K562 (cell line): ENCODE results near the gene SLC1A5. TPM values are rescaled to one million over a fixed set of nuclear protein-coding genes. Genes with fewer than 3 reads are reported as not detected.

Source experiments
- BRD4 ChIP-seq: fragments of 200-600 bp; sonication (generic); IDR thresholded peaks from 2 replicates; pipeline ENCODE4 v1.6.1; 2017; ENCODE audit warnings: inconsistent platforms
- ESRRA ChIP-seq: fragments of 450-650 bp; IDR thresholded peaks from 2 replicates; pipeline ENCODE4 v1.6.1; 2014; ENCODE audit warnings: low read depth, mild to moderate bottlenecking, moderate library complexity, borderline replicate concordance
- HDAC1 ChIP-seq, 2 experiments: fragments of 450-650 bp; IDR thresholded peaks; 2 replicates each; pipeline ENCODE4 v1.6.1; 2016 to 2017; ENCODE audit warnings: inconsistent platforms in 1 of 2, mild to moderate bottlenecking in 1 of 2, moderate library complexity in 1 of 2
- HINFP ChIP-seq: fragments of 450-650 bp; conservative IDR thresholded peaks from 2 replicates; pipeline ENCODE4 v1.6.1; 2016; ENCODE audit warnings: missing genetic modification characterization, low read depth, mild to moderate bottlenecking, control low read depth, missing compliant biosample characterization
- MGA ChIP-seq: fragments of 450-650 bp; IDR thresholded peaks from 2 replicates; pipeline ENCODE4 v1.6.1; 2016; ENCODE audit warnings: mild to moderate bottlenecking, moderate library complexity
- RUNX1 ChIP-seq: sonication (generic); IDR thresholded peaks from 2 replicates; pipeline ENCODE4 v1.6.1; 2016; ENCODE audit warnings: antibody characterized with exemption, low read depth
- SMC3 ChIP-seq: conservative IDR thresholded peaks from 2 replicates; pipeline ENCODE4 v1.6.1; 2011; ENCODE audit warnings: low read depth, low read length, improper control_type of control experiment; ENCODE audit not compliant: insufficient read depth
- ZHX1 ChIP-seq: fragments of 150-350 bp; conservative IDR thresholded peaks from 2 replicates; pipeline ENCODE4 v1.6.1; 2014; ENCODE audit warnings: low read length
- polyA plus RNA-seq, 8 experiments: library from polyadenylated mRNA; depleted of rRNA in 4 of 8; stranded (reverse) in 5 of 8; unstranded in 3 of 8; fragments of >200 nt; fragmentation: Nextera tagmentation in 2 of 8; fragmentation: Illumina TruSeq in 1 of 8; extraction: Ambion mirVana in 2 of 8; extraction: Trizol in 1 of 8; gene quantifications; 2 replicates each; pipeline versions ENCODE4 v1.2.1 to v1.2.3, GENCODE V29; 2011 to 2014; ENCODE audit warnings: inconsistent platforms in 1 of 8, missing spikeins in 1 of 8
- total RNA-seq, 7 experiments: library from RNA; depleted of rRNA in 6 of 7; stranded (reverse); fragments of >200 nt in 6 of 7; fragmentation: Illumina TruSeq in 2 of 7; extraction: Trizol in 2 of 7; gene quantifications; 2 replicates each; pipeline versions ENCODE4 v1.2.1 to v1.2.3, GENCODE V29; 2011 to 2021; ENCODE audit warnings: low replicate concordance in 1 of 7

SLC1A5 gene
- total and polyA plus RNA-seq, 9 of the 15 experiments (the other 6 are each of a cell fraction or from before 2014, with no cell fraction given), result 31.2 to 417 (median 134) TPM

- TF ChIP-seq MGA (peak; percentile 97), ZHX1 (0 out of 2 replicates have a peak, but pooled peaks have one; percentile 51), RUNX1 (no peak), BRD4 (0 out of 2 replicates have a peak, but pooled peaks have one; percentile 56), HDAC1 (IDR thresholded peaks at IDR 0.05) (peak; percentile 5 to 92; a peak in 2 of 4 replicates), ESRRA (0 out of 2 replicates have a peak, but pooled peaks have one; percentile 23), SMC3 (0 out of 2 replicates have a peak, but pooled peaks have one; percentile 11), HINFP (no peak)
These were observed at the start of gene SLC1A5 (continued) for GRCh38 chr19:46788262-46788967.
